A549 (cell line): ENCODE results near the gene ZNF138. TPM values are rescaled to one million over a fixed set of nuclear protein-coding genes. Genes with fewer than 3 reads are reported as not detected.

Experiments used
- ATAC-seq, 2 experiments: fragments of 200-7000 bp in 1 of 2; fragments of >200 bp in 1 of 2; cut with Nextera tagmentation in 1 of 2; cut with Tn5 transposase in 1 of 2; 3 replicates each; pipeline versions ENCODE4 v1.8.0 to v1.9.1; 2018 to 2020; ENCODE audit warnings: mild to moderate bottlenecking in 1 of 2, moderate library complexity in 1 of 2
- CTCF ChIA-PET: fragments of 300-600 bp; sonication (Branson Sonifier 250); formaldehyde crosslinking; extraction: SDS; loops from one replicate; lab custom pipeline; 2021; ENCODE audit warnings: antibody characterized with exemption, inconsistent platforms; lab: Yijun Ruan, JAX
- POLR2A ChIA-PET: fragments of 350-600 bp; formaldehyde crosslinking; extraction: SDS; loops from one replicate; lab custom pipeline; 2021; ENCODE audit warnings: antibody characterized with exemption, inconsistent platforms; lab: Yijun Ruan, JAX
- DNase-seq, 2 experiments: peaks; one replicate each; pipeline versions ENCODE4 v3.0.0 to v3.0.0-alpha.2; 2011 to 2016; ENCODE audit warnings: low read depth in 1 of 2, low spot score in 1 of 2
- FAIRE-seq: peaks from 2 replicates; lab custom pipeline; 2011; peaks lifted over from hg19 to GRCh38; lab: Jason Lieb, UNC
- H3K27ac ChIP-seq, 2 experiments: fragments of >200 bp; sonication (Bioruptor Twin); formaldehyde crosslinking; 3 replicates each; pipeline ENCODE4 v1.5.1; 2016 to 2017
- H3K4me1 ChIP-seq: fragments of >200 bp; sonication (Bioruptor Twin); formaldehyde crosslinking; 3 replicates; pipeline ENCODE4 v1.6.1; 2016
- H3K4me2 ChIP-seq: fragments of >200 bp; sonication (Bioruptor Twin); formaldehyde crosslinking; 3 replicates; pipeline ENCODE4 v1.6.1; 2016
- H3K4me3 ChIP-seq: fragments of >200 bp; sonication (Bioruptor Twin); formaldehyde crosslinking; 3 replicates; pipeline ENCODE4 v1.5.1; 2016
- H3K9me3 ChIP-seq: fragments of >200 bp; sonication (Bioruptor Twin); formaldehyde crosslinking; 3 replicates; pipeline ENCODE4 v1.6.1; 2016
- CHD2 ChIP-seq: fragments of 150-350 bp; IDR thresholded peaks from 2 replicates; pipeline ENCODE4 v1.6.1; 2014; ENCODE audit warnings: low read length; ENCODE audit not compliant: partially characterized antibody
- CTCF ChIP-seq: fragments of >200 bp; sonication (Bioruptor Twin); formaldehyde crosslinking; IDR thresholded peaks from 3 replicates; pipeline ENCODE4 v1.5.1; 2016
- EHF ChIP-seq: fragments of 250-450 bp; sonication (Bioruptor Pico); IDR thresholded peaks from 2 replicates; pipeline ENCODE4 v1.5.0; 2020; ENCODE audit warnings: mild to moderate bottlenecking
- ELK1 ChIP-seq: fragments of 150-350 bp; IDR thresholded peaks from 2 replicates; pipeline ENCODE4 v1.6.1; 2014; ENCODE audit warnings: low read depth, mild to moderate bottlenecking, low read length
- FOSB ChIP-seq: fragments of 250-450 bp; sonication (Bioruptor Pico); IDR thresholded peaks from 2 replicates; pipeline ENCODE4 v1.5.0; 2020; ENCODE audit warnings: mild to moderate bottlenecking, moderate library complexity
- HDAC2 ChIP-seq: fragments of 200-600 bp; sonication (generic); IDR thresholded peaks from 2 replicates; pipeline ENCODE4 v1.6.1; 2016
- MAFK ChIP-seq: fragments of 450-650 bp; IDR thresholded peaks from 2 replicates; pipeline ENCODE4 v1.6.1; 2014; ENCODE audit not compliant: partially characterized antibody
- NFE2L2 ChIP-seq: fragments of 150-350 bp; conservative IDR thresholded peaks from 2 replicates; pipeline ENCODE4 v1.6.1; 2014; ENCODE audit warnings: low read length
- PBX3 ChIP-seq: IDR thresholded peaks from 2 replicates; pipeline ENCODE4 v1.6.1; 2012
- POLR2A ChIP-seq: IDR thresholded peaks from 2 replicates; pipeline ENCODE4 v1.6.1; 2012; ENCODE audit warnings: mild to moderate bottlenecking, low read length
- POLR2AphosphoS2 ChIP-seq: conservative IDR thresholded peaks from 2 replicates; pipeline ENCODE4 v1.6.1; 2012; ENCODE audit warnings: low read length, improper control_type of control experiment, inconsistent platforms
- RAD21 ChIP-seq, 2 experiments: fragments of >200 bp in 1 of 2; sonication (Bioruptor Twin) in 1 of 2; formaldehyde crosslinking in 1 of 2; IDR thresholded peaks in 1 of 2; conservative IDR thresholded peaks in 1 of 2; 2 replicates in 1 of 2; 3 replicates in 1 of 2; pipeline ENCODE4 v1.6.1; 2012 to 2018; ENCODE audit warnings: inconsistent platforms in 1 of 2
- RCOR1 ChIP-seq: fragments of 150-350 bp; IDR thresholded peaks from 2 replicates; pipeline ENCODE4 v1.6.1; 2014; ENCODE audit warnings: antibody characterized with exemption, low read length, low read depth
- SMC3 ChIP-seq: fragments of >200 bp; sonication (Bioruptor Twin); formaldehyde crosslinking; IDR thresholded peaks from 3 replicates; pipeline ENCODE4 v1.6.1; 2018; ENCODE audit warnings: inconsistent platforms
- TP53 ChIP-seq: fragments of 250-450 bp; sonication (Bioruptor Pico); IDR thresholded peaks from 2 replicates; pipeline ENCODE4 v1.5.0; 2021; ENCODE audit warnings: mild to moderate bottlenecking, moderate library complexity
- USF2 ChIP-seq: fragments of 450-650 bp; IDR thresholded peaks from 2 replicates; pipeline ENCODE4 v1.6.1; 2014; ENCODE audit warnings: antibody characterized with exemption
- WGBS: methylation state at CpG from one replicate; pipeline ENCODE4 v1.1.6; 2017; ENCODE audit errors: missing lambda C conversion rate; 5-methylcytosine and 5-hydroxymethylcytosine counted together
- polyA plus RNA-seq, 4 experiments: library from polyadenylated mRNA; depleted of rRNA in 3 of 4; stranded (reverse); fragments of >200 nt; fragmentation: RNase III in 1 of 4; extraction: RNeasy Plus Mini Kit Qiagen cat#74134 plus additional on column Dnase treatment in 1 of 4; gene quantifications; 2 replicates in 3 of 4; 3 replicates in 1 of 4; pipeline ENCODE4 v1.2.3, GENCODE V29; 2011 to 2017
- TF ChIP-seq, protein P1 (sequence below): fragments of >200 bp; sonication (Bioruptor Twin); formaldehyde crosslinking; IDR thresholded peaks from 2 replicates; pipeline ENCODE4 v1.6.1; 2016
- TF ChIP-seq, protein P2 (sequence below): fragments of 250-450 bp; sonication (Bioruptor Pico); IDR thresholded peaks from 2 replicates; pipeline ENCODE4 v1.5.0; 2020; ENCODE audit warnings: low read depth, mild to moderate bottlenecking, moderate library complexity

Gene ZNF138
- polyA plus RNA-seq, 2 of the 4 experiments (the other 2 are of a cell fraction): 3.9 to 6.3 TPM

DNA sequence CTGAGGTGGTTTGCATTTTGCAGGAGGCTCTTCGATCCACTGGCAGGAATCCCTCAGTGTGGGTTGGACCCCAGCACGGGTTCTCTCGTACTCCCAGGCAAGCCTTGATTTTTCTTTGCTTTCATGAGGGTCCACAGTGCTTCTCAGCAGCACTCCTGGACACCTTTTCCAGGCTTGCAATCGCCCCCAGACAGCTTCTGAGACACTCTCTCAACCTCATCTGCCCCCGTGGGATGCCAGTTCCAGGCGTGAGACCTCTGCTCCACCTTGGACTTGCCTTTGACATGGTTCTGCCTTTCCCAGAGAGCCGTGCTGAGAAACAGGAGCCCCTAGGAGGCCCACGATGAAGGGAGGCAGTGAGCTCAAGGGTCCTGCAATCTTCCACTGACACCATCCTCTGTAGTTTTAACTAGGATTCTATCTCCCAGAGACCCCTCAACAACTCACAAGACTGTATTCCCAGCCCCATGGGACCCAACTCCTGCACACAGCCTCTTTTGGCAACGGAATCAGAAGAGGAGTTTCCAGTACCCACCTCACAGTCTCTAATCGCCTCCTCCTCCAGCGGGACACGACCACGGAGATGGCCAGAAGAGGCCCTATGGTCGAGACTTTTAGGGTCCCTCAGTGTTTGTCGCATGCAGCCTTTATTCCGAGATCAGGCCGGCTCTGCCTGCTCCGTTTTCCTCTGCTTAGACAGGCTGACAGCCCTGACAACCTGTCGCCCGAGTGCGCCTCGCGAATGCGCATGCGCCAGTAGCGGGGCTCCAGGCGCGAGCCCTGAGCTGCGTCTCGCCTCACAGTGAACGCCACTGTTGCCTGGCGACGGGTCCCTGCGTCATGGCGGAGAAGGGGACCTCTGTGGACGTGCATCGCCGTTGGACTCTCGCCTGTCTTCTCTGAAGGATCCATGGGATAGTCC is 82.8 kb downstream of the ZNF138 start:
- 14% methylated on average over 20 of the region's 39 CpGs for WGBS
- 0 out of 3 replicates have a peak overlapping the region, but pooled peaks have one; percentile 5 for H3K4me2 ChIP-seq
- FAIRE-seq: no peak
- CTCF ChIA-PET: no interaction called here
- POLR2A ChIA-PET: no interaction called here
- no peaks in the 10 kb centered on the region for H3K4me1 ChIP-seq
- peaks cover 32% of the 10 kb centered on the region; the same call in 2 of the 3 replicates for H3K9me3 ChIP-seq
- H3K27ac ChIP-seq: no peak overlapping the region
- TF ChIP-seq, protein P1, sequence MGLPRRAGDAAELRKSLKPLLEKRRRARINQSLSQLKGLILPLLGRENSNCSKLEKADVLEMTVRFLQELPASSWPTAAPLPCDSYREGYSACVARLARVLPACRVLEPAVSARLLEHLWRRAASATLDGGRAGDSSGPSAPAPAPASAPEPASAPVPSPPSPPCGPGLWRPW: no peak
- TF ChIP-seq POLR2A (no peak), CTCF (no peak), NFE2L2 (no peak), RCOR1 (no peak), HDAC2 (no peak), EHF (CRISPR knock-in tag) (no peak), SMC3 (no peak), ELK1 (no peak), FOSB (CRISPR knock-in tag) (no peak), TP53 (CRISPR knock-in tag) (no peak), CHD2 (no peak), PBX3 (no peak), RAD21 (conservative IDR thresholded peaks at IDR 0.05 in 1 of 2, IDR thresholded peaks at IDR 0.05 in 1 of 2) (no peak), USF2 (no peak), POLR2AphosphoS2 (no peak), MAFK (no peak)
- TF ChIP-seq, protein P2, sequence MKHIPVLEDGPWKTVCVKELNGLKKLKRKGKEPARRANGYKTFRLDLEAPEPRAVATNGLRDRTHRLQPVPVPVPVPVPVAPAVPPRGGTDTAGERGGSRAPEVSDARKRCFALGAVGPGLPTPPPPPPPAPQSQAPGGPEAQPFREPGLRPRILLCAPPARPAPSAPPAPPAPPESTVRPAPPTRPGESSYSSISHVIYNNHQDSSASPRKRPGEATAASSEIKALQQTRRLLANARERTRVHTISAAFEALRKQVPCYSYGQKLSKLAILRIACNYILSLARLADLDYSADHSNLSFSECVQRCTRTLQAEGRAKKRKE (CRISPR knock-in tag): no peak
- DNase-seq: no peak
- ATAC-seq: peak in 1 of 2 experiments; percentile 46; a peak in 1 of 6 replicates
- H3K4me3 ChIP-seq: no peak overlapping the region
